ENCODE data around the gene SIK2. TPM values are rescaled to one million over a fixed set of nuclear protein-coding genes. Genes with fewer than 3 reads are reported as not detected.

The SIK2 gene
- total and polyA plus RNA-seq, 4 donors: 7.2 to 31.8 (median 17.3) TPM

- no peak overlapping the region for H3K4me3 ChIP-seq
- 69 to 71% methylated on average over 4 of the region's 4 CpGs for WGBS, 2 donors
- no peak for DNase-seq
- no peak for ATAC-seq (ENCODE audit: insufficient read depth, low FRiP score)
- H3K36me3 ChIP-seq (ENCODE audit: control insufficient read depth in 4 of 4, insufficient read depth in 4 of 4, low read length in 4 of 4): peaks cover 0 to 1% (median 0%) of the 10 kb centered on the region in 4 donors
- H3K4me1 ChIP-seq (ENCODE audit: control insufficient read depth in 5 of 5, insufficient read depth in 5 of 5, low read length in 5 of 5): no peaks in the 10 kb centered on the region
- no peaks in the 10 kb centered on the region for H3K9me3 ChIP-seq (ENCODE audit: control insufficient read depth in 4 of 4, insufficient read depth in 3 of 4, low read length in 3 of 4)
- H3K27ac ChIP-seq (ENCODE audit: low read depth in 1 of 2, low read length in 1 of 2): no peak overlapping the region
- H3K27me3 ChIP-seq (ENCODE audit: control insufficient read depth in 3 of 3, insufficient read depth in 3 of 3, low read length in 2 of 3): no peaks in the 10 kb centered on the region
- TF ChIP-seq, protein P1, sequence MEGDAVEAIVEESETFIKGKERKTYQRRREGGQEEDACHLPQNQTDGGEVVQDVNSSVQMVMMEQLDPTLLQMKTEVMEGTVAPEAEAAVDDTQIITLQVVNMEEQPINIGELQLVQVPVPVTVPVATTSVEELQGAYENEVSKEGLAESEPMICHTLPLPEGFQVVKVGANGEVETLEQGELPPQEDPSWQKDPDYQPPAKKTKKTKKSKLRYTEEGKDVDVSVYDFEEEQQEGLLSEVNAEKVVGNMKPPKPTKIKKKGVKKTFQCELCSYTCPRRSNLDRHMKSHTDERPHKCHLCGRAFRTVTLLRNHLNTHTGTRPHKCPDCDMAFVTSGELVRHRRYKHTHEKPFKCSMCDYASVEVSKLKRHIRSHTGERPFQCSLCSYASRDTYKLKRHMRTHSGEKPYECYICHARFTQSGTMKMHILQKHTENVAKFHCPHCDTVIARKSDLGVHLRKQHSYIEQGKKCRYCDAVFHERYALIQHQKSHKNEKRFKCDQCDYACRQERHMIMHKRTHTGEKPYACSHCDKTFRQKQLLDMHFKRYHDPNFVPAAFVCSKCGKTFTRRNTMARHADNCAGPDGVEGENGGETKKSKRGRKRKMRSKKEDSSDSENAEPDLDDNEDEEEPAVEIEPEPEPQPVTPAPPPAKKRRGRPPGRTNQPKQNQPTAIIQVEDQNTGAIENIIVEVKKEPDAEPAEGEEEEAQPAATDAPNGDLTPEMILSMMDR (IDR thresholded peaks at IDR 0.05; ENCODE audit: control extremely low read depth, extremely low read depth): no peak
- H3K9ac ChIP-seq (ENCODE audit: insufficient read depth in 1 of 2, low read length in 2 of 2): no peak overlapping the region
These were observed 10.9 kb upstream of the SIK2 start for GRCh38 chr11:111591187-111591960.

- H3K9me3 ChIP-seq (ENCODE audit: control insufficient read depth in 4 of 4, insufficient read depth in 3 of 4, low read length in 3 of 4): no peaks in the 10 kb centered on the region
- DNase-seq (no peak), ATAC-seq (ENCODE audit: insufficient read depth, low FRiP score) (no peak)
- H3K36me3 ChIP-seq (ENCODE audit: control insufficient read depth in 4 of 4, insufficient read depth in 4 of 4, low read length in 4 of 4): peaks cover 0 to 1% (median 0%) of the 10 kb centered on the region in 4 donors
- no peaks in the 10 kb centered on the region for H3K4me1 ChIP-seq (ENCODE audit: control insufficient read depth in 5 of 5, insufficient read depth in 5 of 5, low read length in 5 of 5)
- TF ChIP-seq, protein P1 (IDR thresholded peaks at IDR 0.05; ENCODE audit: control extremely low read depth, extremely low read depth): no peak
- no peak overlapping the region for H3K4me3 ChIP-seq
- no peaks in the 10 kb centered on the region for H3K27me3 ChIP-seq (ENCODE audit: control insufficient read depth in 3 of 3, insufficient read depth in 3 of 3, low read length in 2 of 3)
- no peak overlapping the region for H3K9ac ChIP-seq (ENCODE audit: insufficient read depth in 1 of 2, low read length in 2 of 2)
- H3K27ac ChIP-seq (ENCODE audit: low read depth in 1 of 2, low read length in 1 of 2): no peak overlapping the region
These were observed 9.8 kb upstream of the SIK2 start for GRCh38 chr11:111592491-111592890.

- Histone ChIP-seq H3K4me1 (ENCODE audit: control insufficient read depth in 5 of 5, insufficient read depth in 5 of 5, low read length in 5 of 5) (peaks cover 0 to 7% (median 3%) of the 10 kb centered on the region in 5 donors), H3K27ac (ENCODE audit: low read depth in 1 of 2, low read length in 1 of 2) (no peak overlapping the region), H3K4me3 (no peak overlapping the region), H3K9me3 (ENCODE audit: control insufficient read depth in 4 of 4, insufficient read depth in 3 of 4, low read length in 3 of 4) (no peaks in the 10 kb centered on the region), H3K36me3 (ENCODE audit: control insufficient read depth in 4 of 4, insufficient read depth in 4 of 4, low read length in 4 of 4) (no peaks in the 10 kb centered on the region), H3K9ac (ENCODE audit: insufficient read depth in 1 of 2, low read length in 2 of 2) (no peak overlapping the region), H3K27me3 (ENCODE audit: control insufficient read depth in 3 of 3, insufficient read depth in 3 of 3, low read length in 2 of 3) (no peaks in the 10 kb centered on the region)
- no peak for ATAC-seq (ENCODE audit: insufficient read depth, low FRiP score)
- no peak for DNase-seq
- WGBS, 2 donors: 97 to 98% methylated on average over 1 of the region's 1 CpG
- TF ChIP-seq, protein P1 (IDR thresholded peaks at IDR 0.05; ENCODE audit: control extremely low read depth, extremely low read depth): no peak
These were observed 5.9 kb upstream of the SIK2 start for GRCh38 chr11:111596319-111596718.
